ENCODE results near the gene ZHX3.

Gene ZHX3

GRCh38 chr20:41268917-41269652, 48.4 kb downstream of the ZHX3 start:
- TF ChIP-seq, protein P1, sequence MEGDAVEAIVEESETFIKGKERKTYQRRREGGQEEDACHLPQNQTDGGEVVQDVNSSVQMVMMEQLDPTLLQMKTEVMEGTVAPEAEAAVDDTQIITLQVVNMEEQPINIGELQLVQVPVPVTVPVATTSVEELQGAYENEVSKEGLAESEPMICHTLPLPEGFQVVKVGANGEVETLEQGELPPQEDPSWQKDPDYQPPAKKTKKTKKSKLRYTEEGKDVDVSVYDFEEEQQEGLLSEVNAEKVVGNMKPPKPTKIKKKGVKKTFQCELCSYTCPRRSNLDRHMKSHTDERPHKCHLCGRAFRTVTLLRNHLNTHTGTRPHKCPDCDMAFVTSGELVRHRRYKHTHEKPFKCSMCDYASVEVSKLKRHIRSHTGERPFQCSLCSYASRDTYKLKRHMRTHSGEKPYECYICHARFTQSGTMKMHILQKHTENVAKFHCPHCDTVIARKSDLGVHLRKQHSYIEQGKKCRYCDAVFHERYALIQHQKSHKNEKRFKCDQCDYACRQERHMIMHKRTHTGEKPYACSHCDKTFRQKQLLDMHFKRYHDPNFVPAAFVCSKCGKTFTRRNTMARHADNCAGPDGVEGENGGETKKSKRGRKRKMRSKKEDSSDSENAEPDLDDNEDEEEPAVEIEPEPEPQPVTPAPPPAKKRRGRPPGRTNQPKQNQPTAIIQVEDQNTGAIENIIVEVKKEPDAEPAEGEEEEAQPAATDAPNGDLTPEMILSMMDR (IDR thresholded peaks at IDR 0.05), result no peak

DNA sequence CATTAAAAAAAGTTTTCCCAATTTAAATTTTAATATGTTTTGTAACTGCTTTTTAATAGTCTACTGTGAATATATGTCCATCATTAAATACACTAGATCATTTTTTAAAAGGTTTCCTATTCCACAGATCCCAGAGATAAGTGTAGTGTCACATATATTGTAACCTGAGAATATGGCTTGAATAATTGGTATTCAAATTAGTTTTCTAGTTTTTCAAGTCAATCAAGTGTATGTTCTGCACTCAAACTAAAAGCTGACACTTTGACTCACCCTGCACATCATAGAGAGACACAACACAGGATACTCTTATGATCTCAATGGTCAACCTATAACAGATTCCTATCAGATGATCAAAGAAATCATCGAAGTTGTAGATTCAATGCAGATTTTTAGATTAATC, 49.1 kb downstream of the ZHX3 start:
- TF ChIP-seq, protein P1 (IDR thresholded peaks at IDR 0.05), result no peak

GRCh38 chr20:41265938-41266337, 51.6 kb downstream of the ZHX3 start:
- TF ChIP-seq, protein P1 (IDR thresholded peaks at IDR 0.05), result no peak

DNA sequence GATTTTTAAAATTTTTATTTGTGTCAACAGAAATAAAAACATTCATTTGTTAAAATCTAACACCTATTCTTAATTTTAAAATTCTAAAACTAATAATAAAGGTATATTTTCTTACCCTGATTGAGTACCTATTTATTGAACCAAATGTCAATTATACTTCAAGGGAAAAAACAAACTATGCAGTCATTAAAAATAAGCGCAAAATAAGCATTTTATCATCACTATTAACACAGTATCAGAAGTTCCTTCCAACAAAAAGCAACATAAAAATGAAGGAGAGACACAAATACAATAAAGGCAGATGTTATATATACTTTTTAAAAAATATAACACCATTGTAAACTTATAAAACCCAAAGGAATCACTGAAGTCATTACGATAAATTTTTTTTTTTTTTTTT, 52.7 kb downstream of the ZHX3 start:
- TF ChIP-seq, protein P1 (IDR thresholded peaks at IDR 0.05), result no peak

GRCh38 chr20:41261790-41262717, 55.5 kb downstream of the ZHX3 start:
- TF ChIP-seq, protein P1 (IDR thresholded peaks at IDR 0.05), result no peak

GRCh38 chr20:41261260-41261659, 56.3 kb downstream of the ZHX3 start:
- TF ChIP-seq, protein P1 (IDR thresholded peaks at IDR 0.05), result no peak

GRCh38 chr20:41260734-41261220, 56.8 kb downstream of the ZHX3 start:
- TF ChIP-seq, protein P1 (IDR thresholded peaks at IDR 0.05), result no peak
